ENCODE measurements around the gene CELA2A.

The CELA2A gene

GRCh38 chr1:15453734-15454133, 2.8 kb upstream of the CELA2A start:
- Histone ChIP-seq H2BK15ac (ENCODE audit: low read depth, poor library complexity, severe bottlenecking) (no peak overlapping the region), H3K79me1 (replicated peaks; ENCODE audit: low read length, poor library complexity, severe bottlenecking) (no peaks in the 10 kb centered on the region), H2AFZ (ENCODE audit: low read depth, low read length) (no peak overlapping the region), H3K27ac (ENCODE audit: low read length, poor library complexity, severe bottlenecking) (no peak overlapping the region), H3K27me3 (ENCODE audit: control insufficient read depth in 1 of 2, insufficient read depth in 1 of 2, low read length in 2 of 2) (peaks cover 0 to 3% of the 10 kb centered on the region in 2 experiments), H3K9me3 (ENCODE audit: control insufficient read depth, low read length) (no peaks in the 10 kb centered on the region), H2AK5ac (ENCODE audit: low read length, severe bottlenecking) (no peak overlapping the region), H4K91ac (ENCODE audit: low read length) (no peak overlapping the region), H3K18ac (ENCODE audit: low read depth in 1 of 2, low read length in 2 of 2) (peak overlapping the region in 1 of 2 experiments; percentile 11), H3K36me3 (ENCODE audit: control insufficient read depth in 1 of 2, insufficient read depth in 2 of 2, low read depth in 1 of 2, low read length in 2 of 2) (no peaks in the 10 kb centered on the region), H2BK12ac (ENCODE audit: low read length in 2 of 2) (no peak overlapping the region), H3K23ac (ENCODE audit: low read length in 2 of 2) (no peak overlapping the region), H2BK120ac (ENCODE audit: low read depth, low read length) (no peak overlapping the region), H3K4ac (ENCODE audit: low read depth in 1 of 2, low read length in 2 of 2) (no peak overlapping the region), H3K14ac (ENCODE audit: low read length in 2 of 2) (no peak overlapping the region), H2BK5ac (ENCODE audit: low read depth, low read length, poor library complexity, severe bottlenecking) (no peak overlapping the region), H3K9ac (ENCODE audit: low read length) (no peak overlapping the region), H3K4me1 (ENCODE audit: control insufficient read depth, insufficient read depth, low read depth, low read length) (peaks cover 5% of the 10 kb centered on the region), H4K8ac (ENCODE audit: low read length) (no peak overlapping the region), H3K4me2 (ENCODE audit: low read length, poor library complexity, severe bottlenecking) (no peak overlapping the region), H3K4me3 (ENCODE audit: insufficient read depth in 1 of 2, low read depth in 1 of 2, low read length in 2 of 2) (no peak overlapping the region)
- DNase-seq, result no peak
- 78% methylated on average over 11 of the region's 11 CpGs for WGBS

DNA sequence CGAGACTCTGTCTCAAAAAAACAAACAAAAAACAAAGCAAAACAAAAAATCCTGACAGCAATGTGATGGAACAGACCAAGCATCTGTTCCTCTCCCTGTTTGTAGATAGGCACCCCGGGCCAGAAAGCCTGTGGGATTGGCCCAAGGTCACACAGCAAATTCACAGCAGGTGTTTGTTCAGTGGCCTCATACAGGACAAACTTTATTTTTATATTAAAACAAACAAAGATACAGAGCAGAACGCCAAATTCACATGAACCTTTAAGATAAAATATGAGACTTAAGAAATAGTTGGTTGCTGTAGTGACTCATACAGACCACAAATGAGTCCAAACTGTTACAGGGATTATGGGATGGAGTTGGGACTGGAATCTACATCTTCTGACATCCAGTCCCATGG, 2.3 kb upstream of the CELA2A start:
- no peak overlapping the region for H2AK5ac ChIP-seq (ENCODE audit: low read length, severe bottlenecking)
- H2BK5ac ChIP-seq (ENCODE audit: low read depth, low read length, poor library complexity, severe bottlenecking), result no peak overlapping the region
- no peak overlapping the region for H2BK12ac ChIP-seq (ENCODE audit: low read length in 2 of 2)
- no peak overlapping the region for H3K14ac ChIP-seq (ENCODE audit: low read length in 2 of 2)
- no peaks in the 10 kb centered on the region for H3K9me3 ChIP-seq (ENCODE audit: control insufficient read depth, low read length)
- no peak overlapping the region for H2BK15ac ChIP-seq (ENCODE audit: low read depth, poor library complexity, severe bottlenecking)
- H2BK120ac ChIP-seq (ENCODE audit: low read depth, low read length), result no peak overlapping the region
- peaks cover 0 to 3% of the 10 kb centered on the region in 2 experiments for H3K27me3 ChIP-seq (ENCODE audit: control insufficient read depth in 1 of 2, insufficient read depth in 1 of 2, low read length in 2 of 2)
- H3K23ac ChIP-seq (ENCODE audit: low read length in 2 of 2), result no peak overlapping the region
- H3K4ac ChIP-seq (ENCODE audit: low read depth in 1 of 2, low read length in 2 of 2), result no peak overlapping the region
- no peak overlapping the region for H3K27ac ChIP-seq (ENCODE audit: low read length, poor library complexity, severe bottlenecking)
- no peaks in the 10 kb centered on the region for H3K79me1 ChIP-seq (replicated peaks; ENCODE audit: low read length, poor library complexity, severe bottlenecking)
- H3K4me2 ChIP-seq (ENCODE audit: low read length, poor library complexity, severe bottlenecking), result no peak overlapping the region
- H3K9ac ChIP-seq (ENCODE audit: low read length), result no peak overlapping the region
- no peaks in the 10 kb centered on the region for H3K36me3 ChIP-seq (ENCODE audit: control insufficient read depth in 1 of 2, insufficient read depth in 2 of 2, low read depth in 1 of 2, low read length in 2 of 2)
- WGBS, result 69% methylated on average over 2 of the region's 3 CpGs
- no peak overlapping the region for H3K18ac ChIP-seq (ENCODE audit: low read depth in 1 of 2, low read length in 2 of 2)
- H3K4me1 ChIP-seq (ENCODE audit: control insufficient read depth, insufficient read depth, low read depth, low read length), result peaks cover 5% of the 10 kb centered on the region
- H3K4me3 ChIP-seq (ENCODE audit: insufficient read depth in 1 of 2, low read depth in 1 of 2, low read length in 2 of 2), result no peak overlapping the region
- H2AFZ ChIP-seq (ENCODE audit: low read depth, low read length), result no peak overlapping the region
- H4K8ac ChIP-seq (ENCODE audit: low read length), result no peak overlapping the region
- no peak overlapping the region for H4K91ac ChIP-seq (ENCODE audit: low read length)
- DNase-seq, result peak; percentile 55

- peaks cover 5% of the 10 kb centered on the region for H3K4me1 ChIP-seq (ENCODE audit: control insufficient read depth, insufficient read depth, low read depth, low read length)
- H3K4me2 ChIP-seq (ENCODE audit: low read length, poor library complexity, severe bottlenecking), result no peak overlapping the region
- peak; percentile 43 for DNase-seq
- no peak overlapping the region for H3K23ac ChIP-seq (ENCODE audit: low read length in 2 of 2)
- no peaks in the 10 kb centered on the region for H3K79me1 ChIP-seq (replicated peaks; ENCODE audit: low read length, poor library complexity, severe bottlenecking)
- no peak overlapping the region for H2BK15ac ChIP-seq (ENCODE audit: low read depth, poor library complexity, severe bottlenecking)
- no peaks in the 10 kb centered on the region for H3K36me3 ChIP-seq (ENCODE audit: control insufficient read depth in 1 of 2, insufficient read depth in 2 of 2, low read depth in 1 of 2, low read length in 2 of 2)
- H3K18ac ChIP-seq (ENCODE audit: low read depth in 1 of 2, low read length in 2 of 2), result no peak overlapping the region
- H2BK5ac ChIP-seq (ENCODE audit: low read depth, low read length, poor library complexity, severe bottlenecking), result no peak overlapping the region
- no peak overlapping the region for H3K14ac ChIP-seq (ENCODE audit: low read length in 2 of 2)
- H3K27me3 ChIP-seq (ENCODE audit: control insufficient read depth in 1 of 2, insufficient read depth in 1 of 2, low read length in 2 of 2), result peaks cover 0 to 3% of the 10 kb centered on the region in 2 experiments
- no peak overlapping the region for H3K27ac ChIP-seq (ENCODE audit: low read length, poor library complexity, severe bottlenecking)
- H4K91ac ChIP-seq (ENCODE audit: low read length), result no peak overlapping the region
- no peak overlapping the region for H3K4ac ChIP-seq (ENCODE audit: low read depth in 1 of 2, low read length in 2 of 2)
- H2BK12ac ChIP-seq (ENCODE audit: low read length in 2 of 2), result no peak overlapping the region
- no peak overlapping the region for H2AFZ ChIP-seq (ENCODE audit: low read depth, low read length)
- H3K9me3 ChIP-seq (ENCODE audit: control insufficient read depth, low read length), result no peaks in the 10 kb centered on the region
- no peak overlapping the region for H4K8ac ChIP-seq (ENCODE audit: low read length)
- no peak overlapping the region for H2AK5ac ChIP-seq (ENCODE audit: low read length, severe bottlenecking)
- H3K4me3 ChIP-seq (ENCODE audit: insufficient read depth in 1 of 2, low read depth in 1 of 2, low read length in 2 of 2), result no peak overlapping the region
- 94% methylated on average over 6 of the region's 6 CpGs for WGBS
- H2BK120ac ChIP-seq (ENCODE audit: low read depth, low read length), result no peak overlapping the region
- H3K9ac ChIP-seq (ENCODE audit: low read length), result no peak overlapping the region
Measured at GRCh38 chr1:15455522-15455921, 1.0 kb upstream of the CELA2A start.

GRCh38 chr1:15457585-15457984, 1.1 kb downstream of the CELA2A start:
- Histone ChIP-seq H2BK120ac (ENCODE audit: low read depth, low read length) (no peak overlapping the region), H3K4me2 (ENCODE audit: low read length, poor library complexity, severe bottlenecking) (no peak overlapping the region), H3K18ac (ENCODE audit: low read depth in 1 of 2, low read length in 2 of 2) (no peak overlapping the region), H3K4ac (ENCODE audit: low read depth in 1 of 2, low read length in 2 of 2) (no peak overlapping the region), H3K4me1 (ENCODE audit: control insufficient read depth, insufficient read depth, low read depth, low read length) (peaks cover 5% of the 10 kb centered on the region), H3K79me1 (replicated peaks; ENCODE audit: low read length, poor library complexity, severe bottlenecking) (no peaks in the 10 kb centered on the region), H2BK5ac (ENCODE audit: low read depth, low read length, poor library complexity, severe bottlenecking) (no peak overlapping the region), H3K36me3 (ENCODE audit: control insufficient read depth in 1 of 2, insufficient read depth in 2 of 2, low read depth in 1 of 2, low read length in 2 of 2) (no peaks in the 10 kb centered on the region), H4K91ac (ENCODE audit: low read length) (no peak overlapping the region), H2BK15ac (ENCODE audit: low read depth, poor library complexity, severe bottlenecking) (no peak overlapping the region), H4K8ac (ENCODE audit: low read length) (no peak overlapping the region), H3K9me3 (ENCODE audit: control insufficient read depth, low read length) (no peaks in the 10 kb centered on the region), H2AFZ (ENCODE audit: low read depth, low read length) (no peak overlapping the region), H3K14ac (ENCODE audit: low read length in 2 of 2) (no peak overlapping the region), H2BK12ac (ENCODE audit: low read length in 2 of 2) (no peak overlapping the region), H3K23ac (ENCODE audit: low read length in 2 of 2) (no peak overlapping the region), H3K27me3 (ENCODE audit: control insufficient read depth in 1 of 2, insufficient read depth in 1 of 2, low read length in 2 of 2) (peaks cover 0 to 3% of the 10 kb centered on the region in 2 experiments), H3K4me3 (ENCODE audit: insufficient read depth in 1 of 2, low read depth in 1 of 2, low read length in 2 of 2) (no peak overlapping the region), H3K9ac (ENCODE audit: low read length) (no peak overlapping the region), H2AK5ac (ENCODE audit: low read length, severe bottlenecking) (no peak overlapping the region), H3K27ac (ENCODE audit: low read length, poor library complexity, severe bottlenecking) (no peak overlapping the region)
- DNase-seq, result no peak
- WGBS, result 60% methylated on average over 1 of the region's 2 CpGs
